K562 (cell line): Measurements from ENCODE around the gene ZNF69. TPM values are rescaled to one million over a fixed set of nuclear protein-coding genes. Genes with fewer than 3 reads are reported as not detected.
A peak's percentile ranks its signal among the peaks of the same experiment; 100 is the strongest.

Experiments
- CREB5 ChIP-seq: fragments of 250-450 bp; sonication (Bioruptor Pico); IDR thresholded peaks from 2 replicates; pipeline ENCODE4 v1.5.0; 2020; ENCODE audit warnings: mild to moderate bottlenecking
- HDAC2 ChIP-seq: fragments of 450-650 bp; IDR thresholded peaks from 2 replicates; pipeline ENCODE4 v1.6.1; 2016; ENCODE audit warnings: mild to moderate bottlenecking
- HNRNPL ChIP-seq: fragments of 200-400 bp; formaldehyde crosslinking; IDR thresholded peaks from 2 replicates; pipeline ENCODE4 v1.6.1; 2017; ENCODE audit warnings: low read depth, mild to moderate bottlenecking, low read length
- NFXL1 ChIP-seq: fragments of 450-650 bp; formaldehyde crosslinking; IDR thresholded peaks from 2 replicates; pipeline ENCODE4 v1.4.0; 2021; ENCODE audit warnings: mild to moderate bottlenecking
- POLR2A ChIP-seq: fragments of 450-650 bp; conservative IDR thresholded peaks from 2 replicates; pipeline ENCODE4 v1.6.1; 2016
- POLR2G ChIP-seq: fragments of 200-400 bp; formaldehyde crosslinking; IDR thresholded peaks from 2 replicates; pipeline ENCODE4 v1.6.1; 2017; ENCODE audit warnings: low read depth, mild to moderate bottlenecking, antibody characterized with exemption, low read length, moderate library complexity
- PTRF ChIP-seq: fragments of 450-650 bp; IDR thresholded peaks from 2 replicates; pipeline ENCODE4 v1.6.1; 2016; ENCODE audit warnings: mild to moderate bottlenecking, missing genetic modification characterization, missing compliant biosample characterization
- SMARCE1 ChIP-seq: fragments of 450-650 bp; IDR thresholded peaks from 2 replicates; pipeline ENCODE4 v1.7.1; 2016; ENCODE audit warnings: mild to moderate bottlenecking
- ZBTB1 ChIP-seq: sonication (generic); formaldehyde crosslinking; IDR thresholded peaks from 2 replicates; pipeline ENCODE4 v1.8.1; 2023; ENCODE audit warnings: missing genetic modification reagents, low read depth, mild to moderate bottlenecking, borderline replicate concordance
- ZNF707 ChIP-seq: fragments of 250-450 bp; sonication (Bioruptor Pico); conservative IDR thresholded peaks from 2 replicates; pipeline ENCODE4 v1.8.0; 2022; ENCODE audit warnings: inconsistent platforms, mild to moderate bottlenecking, moderate library complexity
- polyA plus RNA-seq, 8 experiments: library from polyadenylated mRNA; depleted of rRNA in 4 of 8; stranded (reverse) in 5 of 8; unstranded in 3 of 8; fragments of >200 nt; fragmentation: Nextera tagmentation in 2 of 8; fragmentation: Illumina TruSeq in 1 of 8; extraction: Ambion mirVana in 2 of 8; extraction: Trizol in 1 of 8; gene quantifications; 2 replicates each; pipeline versions ENCODE4 v1.2.1 to v1.2.3, GENCODE V29; 2011 to 2014; ENCODE audit warnings: inconsistent platforms in 1 of 8, missing spikeins in 1 of 8
- total RNA-seq, 7 experiments: library from RNA; depleted of rRNA in 6 of 7; stranded (reverse); fragments of >200 nt in 6 of 7; fragmentation: Illumina TruSeq in 2 of 7; extraction: Trizol in 2 of 7; gene quantifications; 2 replicates each; pipeline versions ENCODE4 v1.2.1 to v1.2.3, GENCODE V29; 2011 to 2021; ENCODE audit warnings: low replicate concordance in 1 of 7
- TF ChIP-seq, protein P1 (sequence below): IDR thresholded peaks from 2 replicates; pipeline ENCODE4 v1.6.1; 2014; ENCODE audit warnings: antibody characterized with exemption
- TF ChIP-seq, protein P2 (sequence below): fragments of 450-650 bp; IDR thresholded peaks from 2 replicates; pipeline ENCODE4 v1.6.1; 2016; ENCODE audit warnings: mild to moderate bottlenecking, moderate library complexity
- TF ChIP-seq, protein P3 (sequence below): fragments of 250-450 bp; sonication (Bioruptor Pico); IDR thresholded peaks from 2 replicates; pipeline ENCODE4 v1.8.0; 2022; ENCODE audit warnings: moderate library complexity, mild to moderate bottlenecking, inconsistent platforms

The ZNF69 gene
- total and polyA plus RNA-seq, 9 of the 15 experiments (the other 6 are each of a cell fraction or from before 2014, with no cell fraction given) = 2.3 to 5.4 (median 3.6) TPM

DNA sequence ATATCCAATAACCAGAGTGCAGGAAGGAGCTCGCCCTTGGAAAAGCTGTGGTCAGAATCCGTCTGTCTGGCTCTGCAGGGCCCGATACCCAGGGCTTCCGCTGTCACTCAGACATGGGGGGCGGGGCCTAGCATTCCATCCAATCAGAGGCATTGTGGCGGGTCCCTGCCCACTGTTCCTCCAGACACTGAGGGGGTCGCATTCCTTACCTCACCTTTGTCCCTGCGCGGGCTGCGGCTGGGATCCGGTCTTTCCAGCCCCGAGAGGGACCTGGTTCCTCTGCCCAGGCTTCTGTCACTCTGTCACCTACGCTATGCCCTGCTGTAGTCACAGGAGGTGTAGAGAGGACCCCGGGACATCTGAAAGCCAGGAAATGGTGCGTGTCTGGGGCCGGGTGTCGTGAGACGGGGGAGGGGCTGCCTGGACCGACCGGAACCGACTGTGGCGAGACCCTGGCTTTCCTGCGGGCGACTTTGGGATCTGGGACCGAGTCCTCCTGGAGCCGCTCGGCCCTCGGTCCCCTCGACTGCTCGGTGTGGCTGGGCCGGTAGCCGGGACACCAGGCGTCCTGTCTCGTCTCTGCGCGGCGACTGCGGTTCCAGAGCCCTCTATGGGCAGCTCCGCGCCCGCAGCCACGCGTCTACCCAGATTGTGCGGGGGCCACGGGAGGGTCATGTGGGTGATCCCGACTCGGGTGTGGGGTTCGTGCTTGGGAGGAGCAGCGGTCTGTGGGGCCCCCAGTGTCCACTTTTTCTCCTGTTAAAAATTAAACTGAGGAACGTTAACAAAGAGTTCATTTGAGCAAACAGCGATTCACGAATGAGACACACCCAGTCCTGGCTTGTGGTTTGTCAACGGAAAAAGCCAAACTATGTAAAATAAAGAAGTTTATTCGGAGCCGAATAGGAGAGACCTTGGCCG lies at the start of gene ZNF69 (continued):
- TF ChIP-seq, protein P1, sequence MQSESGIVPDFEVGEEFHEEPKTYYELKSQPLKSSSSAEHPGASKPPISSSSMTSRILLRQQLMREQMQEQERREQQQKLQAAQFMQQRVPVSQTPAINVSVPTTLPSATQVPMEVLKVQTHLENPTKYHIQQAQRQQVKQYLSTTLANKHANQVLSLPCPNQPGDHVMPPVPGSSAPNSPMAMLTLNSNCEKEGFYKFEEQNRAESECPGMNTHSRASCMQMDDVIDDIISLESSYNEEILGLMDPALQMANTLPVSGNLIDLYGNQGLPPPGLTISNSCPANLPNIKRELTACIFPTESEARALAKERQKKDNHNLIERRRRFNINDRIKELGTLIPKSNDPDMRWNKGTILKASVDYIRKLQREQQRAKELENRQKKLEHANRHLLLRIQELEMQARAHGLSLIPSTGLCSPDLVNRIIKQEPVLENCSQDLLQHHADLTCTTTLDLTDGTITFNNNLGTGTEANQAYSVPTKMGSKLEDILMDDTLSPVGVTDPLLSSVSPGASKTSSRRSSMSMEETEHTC = no peak
- TF ChIP-seq HDAC2 = peak; percentile 52; the same call in 1 of the 2 replicates
- TF ChIP-seq HNRNPL = 0 out of 2 replicates have a peak, but pooled peaks have one; percentile 19
- no peak for TF ChIP-seq ZNF707 (CRISPR knock-in tag)
- peak; percentile 94 for TF ChIP-seq ZBTB1
- 0 out of 2 replicates have a peak, but pooled peaks have one; percentile 35 for TF ChIP-seq SMARCE1
- TF ChIP-seq, protein P2, sequence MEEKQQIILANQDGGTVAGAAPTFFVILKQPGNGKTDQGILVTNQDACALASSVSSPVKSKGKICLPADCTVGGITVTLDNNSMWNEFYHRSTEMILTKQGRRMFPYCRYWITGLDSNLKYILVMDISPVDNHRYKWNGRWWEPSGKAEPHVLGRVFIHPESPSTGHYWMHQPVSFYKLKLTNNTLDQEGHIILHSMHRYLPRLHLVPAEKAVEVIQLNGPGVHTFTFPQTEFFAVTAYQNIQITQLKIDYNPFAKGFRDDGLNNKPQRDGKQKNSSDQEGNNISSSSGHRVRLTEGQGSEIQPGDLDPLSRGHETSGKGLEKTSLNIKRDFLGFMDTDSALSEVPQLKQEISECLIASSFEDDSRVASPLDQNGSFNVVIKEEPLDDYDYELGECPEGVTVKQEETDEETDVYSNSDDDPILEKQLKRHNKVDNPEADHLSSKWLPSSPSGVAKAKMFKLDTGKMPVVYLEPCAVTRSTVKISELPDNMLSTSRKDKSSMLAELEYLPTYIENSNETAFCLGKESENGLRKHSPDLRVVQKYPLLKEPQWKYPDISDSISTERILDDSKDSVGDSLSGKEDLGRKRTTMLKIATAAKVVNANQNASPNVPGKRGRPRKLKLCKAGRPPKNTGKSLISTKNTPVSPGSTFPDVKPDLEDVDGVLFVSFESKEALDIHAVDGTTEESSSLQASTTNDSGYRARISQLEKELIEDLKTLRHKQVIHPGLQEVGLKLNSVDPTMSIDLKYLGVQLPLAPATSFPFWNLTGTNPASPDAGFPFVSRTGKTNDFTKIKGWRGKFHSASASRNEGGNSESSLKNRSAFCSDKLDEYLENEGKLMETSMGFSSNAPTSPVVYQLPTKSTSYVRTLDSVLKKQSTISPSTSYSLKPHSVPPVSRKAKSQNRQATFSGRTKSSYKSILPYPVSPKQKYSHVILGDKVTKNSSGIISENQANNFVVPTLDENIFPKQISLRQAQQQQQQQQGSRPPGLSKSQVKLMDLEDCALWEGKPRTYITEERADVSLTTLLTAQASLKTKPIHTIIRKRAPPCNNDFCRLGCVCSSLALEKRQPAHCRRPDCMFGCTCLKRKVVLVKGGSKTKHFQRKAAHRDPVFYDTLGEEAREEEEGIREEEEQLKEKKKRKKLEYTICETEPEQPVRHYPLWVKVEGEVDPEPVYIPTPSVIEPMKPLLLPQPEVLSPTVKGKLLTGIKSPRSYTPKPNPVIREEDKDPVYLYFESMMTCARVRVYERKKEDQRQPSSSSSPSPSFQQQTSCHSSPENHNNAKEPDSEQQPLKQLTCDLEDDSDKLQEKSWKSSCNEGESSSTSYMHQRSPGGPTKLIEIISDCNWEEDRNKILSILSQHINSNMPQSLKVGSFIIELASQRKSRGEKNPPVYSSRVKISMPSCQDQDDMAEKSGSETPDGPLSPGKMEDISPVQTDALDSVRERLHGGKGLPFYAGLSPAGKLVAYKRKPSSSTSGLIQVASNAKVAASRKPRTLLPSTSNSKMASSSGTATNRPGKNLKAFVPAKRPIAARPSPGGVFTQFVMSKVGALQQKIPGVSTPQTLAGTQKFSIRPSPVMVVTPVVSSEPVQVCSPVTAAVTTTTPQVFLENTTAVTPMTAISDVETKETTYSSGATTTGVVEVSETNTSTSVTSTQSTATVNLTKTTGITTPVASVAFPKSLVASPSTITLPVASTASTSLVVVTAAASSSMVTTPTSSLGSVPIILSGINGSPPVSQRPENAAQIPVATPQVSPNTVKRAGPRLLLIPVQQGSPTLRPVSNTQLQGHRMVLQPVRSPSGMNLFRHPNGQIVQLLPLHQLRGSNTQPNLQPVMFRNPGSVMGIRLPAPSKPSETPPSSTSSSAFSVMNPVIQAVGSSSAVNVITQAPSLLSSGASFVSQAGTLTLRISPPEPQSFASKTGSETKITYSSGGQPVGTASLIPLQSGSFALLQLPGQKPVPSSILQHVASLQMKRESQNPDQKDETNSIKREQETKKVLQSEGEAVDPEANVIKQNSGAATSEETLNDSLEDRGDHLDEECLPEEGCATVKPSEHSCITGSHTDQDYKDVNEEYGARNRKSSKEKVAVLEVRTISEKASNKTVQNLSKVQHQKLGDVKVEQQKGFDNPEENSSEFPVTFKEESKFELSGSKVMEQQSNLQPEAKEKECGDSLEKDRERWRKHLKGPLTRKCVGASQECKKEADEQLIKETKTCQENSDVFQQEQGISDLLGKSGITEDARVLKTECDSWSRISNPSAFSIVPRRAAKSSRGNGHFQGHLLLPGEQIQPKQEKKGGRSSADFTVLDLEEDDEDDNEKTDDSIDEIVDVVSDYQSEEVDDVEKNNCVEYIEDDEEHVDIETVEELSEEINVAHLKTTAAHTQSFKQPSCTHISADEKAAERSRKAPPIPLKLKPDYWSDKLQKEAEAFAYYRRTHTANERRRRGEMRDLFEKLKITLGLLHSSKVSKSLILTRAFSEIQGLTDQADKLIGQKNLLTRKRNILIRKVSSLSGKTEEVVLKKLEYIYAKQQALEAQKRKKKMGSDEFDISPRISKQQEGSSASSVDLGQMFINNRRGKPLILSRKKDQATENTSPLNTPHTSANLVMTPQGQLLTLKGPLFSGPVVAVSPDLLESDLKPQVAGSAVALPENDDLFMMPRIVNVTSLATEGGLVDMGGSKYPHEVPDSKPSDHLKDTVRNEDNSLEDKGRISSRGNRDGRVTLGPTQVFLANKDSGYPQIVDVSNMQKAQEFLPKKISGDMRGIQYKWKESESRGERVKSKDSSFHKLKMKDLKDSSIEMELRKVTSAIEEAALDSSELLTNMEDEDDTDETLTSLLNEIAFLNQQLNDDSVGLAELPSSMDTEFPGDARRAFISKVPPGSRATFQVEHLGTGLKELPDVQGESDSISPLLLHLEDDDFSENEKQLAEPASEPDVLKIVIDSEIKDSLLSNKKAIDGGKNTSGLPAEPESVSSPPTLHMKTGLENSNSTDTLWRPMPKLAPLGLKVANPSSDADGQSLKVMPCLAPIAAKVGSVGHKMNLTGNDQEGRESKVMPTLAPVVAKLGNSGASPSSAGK = peak; percentile 87
- TF ChIP-seq, protein P3, sequence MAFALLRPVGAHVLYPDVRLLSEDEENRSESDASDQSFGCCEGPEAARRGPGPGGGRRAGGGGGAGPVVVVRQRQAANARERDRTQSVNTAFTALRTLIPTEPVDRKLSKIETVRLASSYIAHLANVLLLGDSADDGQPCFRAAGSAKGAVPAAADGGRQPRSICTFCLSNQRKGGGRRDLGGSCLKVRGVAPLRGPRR (CRISPR knock-in tag) = no peak
- no peak for TF ChIP-seq CREB5 (CRISPR knock-in tag)
- peak; percentile 81 for TF ChIP-seq POLR2G
- TF ChIP-seq NFXL1 = no peak
- TF ChIP-seq PTRF (tag) = no peak
- peak; percentile 72 for TF ChIP-seq POLR2A
